Activated CD8-positive, alpha-beta memory T cell treated with anti-CD3 and anti-CD28 coated beads for 1 hour (primary cell): ENCODE data around the gene CSTF1.
A peak's percentile ranks its signal among the peaks of the same experiment; 100 is the strongest.

Source experiments
- DNase-seq, 2 donors: peaks; one replicate each; pipeline ENCODE4 v3.0.0-alpha.2; 2020; ENCODE audit warnings: low read depth in 1 of 2; ENCODE audit errors: extremely low read depth in 1 of 2

Gene CSTF1

GRCh38 chr20:56426926-56427325, 34.5 kb downstream of the CSTF1 start:
- no peak for DNase-seq

DNA sequence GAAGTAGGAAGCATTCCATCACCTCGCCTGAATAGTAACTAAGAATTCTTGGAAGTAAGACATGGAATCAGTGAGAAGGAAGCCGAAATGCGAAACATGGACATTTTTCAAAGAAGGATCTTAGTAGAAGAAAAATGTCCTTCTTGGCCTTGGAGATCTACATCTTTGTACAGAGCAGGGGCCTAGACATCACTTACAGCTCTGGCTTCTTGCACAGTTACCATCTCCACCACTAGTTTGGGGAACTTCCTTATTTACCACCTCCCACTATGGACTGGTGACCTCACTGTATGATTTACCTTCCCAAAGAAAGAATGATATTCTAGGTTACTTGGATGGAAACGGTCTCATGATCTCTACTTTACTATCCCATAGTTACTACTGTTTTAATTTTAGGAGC, 35.4 kb downstream of the CSTF1 start:
- no peak for DNase-seq

DNA sequence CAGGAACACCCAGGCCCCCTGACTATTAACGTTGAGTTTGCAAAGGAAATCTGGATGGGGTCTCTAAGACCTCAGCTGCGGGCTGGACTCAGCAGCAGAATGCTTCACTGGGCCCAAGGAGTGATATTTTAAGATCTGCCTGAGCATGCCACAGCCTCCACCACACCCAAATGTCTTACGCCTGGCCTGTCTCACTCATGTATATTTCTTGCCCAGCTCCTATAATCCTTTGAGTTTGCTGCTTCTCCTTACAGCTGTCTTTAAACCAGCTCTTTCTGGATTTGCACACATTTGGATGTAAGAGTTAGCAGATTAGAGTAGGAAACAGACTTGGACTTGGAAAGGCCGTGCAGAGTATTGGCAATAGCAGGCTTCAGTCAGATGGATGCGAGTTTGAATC, 36.0 kb downstream of the CSTF1 start:
- no peak for DNase-seq

- DNase-seq: no peak
These were observed 36.4 kb downstream of the CSTF1 start for GRCh38 chr20:56428881-56429280.

DNA sequence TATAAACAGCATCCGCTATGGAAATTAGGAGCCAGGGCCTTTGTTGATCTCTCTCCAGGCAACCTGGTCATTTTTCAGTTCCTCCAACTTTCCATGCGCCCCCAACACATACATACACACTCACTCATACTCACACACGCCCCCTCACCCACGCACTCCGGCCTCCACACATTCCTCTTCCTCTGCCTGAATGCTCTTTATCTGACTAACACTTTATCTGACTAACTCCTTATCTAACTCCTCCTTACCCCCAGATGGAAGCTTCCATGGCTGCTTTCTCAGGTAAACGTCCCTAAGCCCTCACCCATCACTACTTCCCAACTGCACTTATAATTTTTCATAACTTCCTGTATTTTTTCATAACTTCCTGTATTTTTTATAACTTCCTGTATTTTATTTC, 37.1 kb downstream of the CSTF1 start:
- DNase-seq: no peak

DNA sequence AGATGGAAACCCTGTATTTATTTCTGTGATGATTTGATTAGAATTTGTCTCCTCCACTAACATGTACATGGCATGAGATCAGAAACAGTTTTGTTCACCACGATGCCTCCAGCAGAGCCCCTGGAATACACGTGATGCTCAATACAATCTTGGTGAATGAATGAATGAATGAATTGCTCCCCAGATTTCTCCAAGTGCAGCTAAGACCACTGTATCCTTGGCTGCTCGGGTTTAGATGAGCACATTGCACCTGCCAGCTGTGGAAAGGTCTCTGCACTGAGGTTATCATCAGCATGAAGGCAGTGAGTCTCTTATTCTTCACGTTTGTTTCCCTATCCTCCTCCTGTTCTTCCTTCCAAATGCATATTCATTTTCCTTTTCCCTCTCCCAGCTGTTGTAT, 37.5 kb downstream of the CSTF1 start:
- DNase-seq: no peak

DNA sequence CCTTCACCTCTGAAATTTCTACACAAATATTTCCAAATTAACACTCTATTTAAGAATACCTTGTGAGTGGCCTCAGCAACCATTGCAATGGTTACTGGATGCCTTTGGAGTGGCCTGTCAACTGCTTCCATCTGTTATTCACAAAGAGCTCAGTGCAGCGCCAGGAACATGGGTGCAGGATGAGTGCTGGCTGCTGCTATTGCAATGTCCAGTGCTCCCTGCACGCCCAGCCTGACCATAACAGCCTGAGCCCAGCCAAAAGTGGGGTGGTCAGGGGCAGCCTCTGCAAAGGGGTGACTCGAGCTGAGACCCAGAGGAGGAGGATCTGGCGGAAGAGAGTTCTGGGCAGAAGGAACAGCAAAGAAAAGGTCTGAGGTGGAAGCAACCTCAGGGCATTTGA, 38.0 kb downstream of the CSTF1 start:
- no peak for DNase-seq

GRCh38 chr20:56430957-56431356, 38.5 kb downstream of the CSTF1 start:
- DNase-seq: no peak

- DNase-seq: no peak
These were observed 39.0 kb downstream of the CSTF1 start for GRCh38 chr20:56431471-56431870.

GRCh38 chr20:56433221-56433879, 40.9 kb downstream of the CSTF1 start:
- no peak for DNase-seq

DNA sequence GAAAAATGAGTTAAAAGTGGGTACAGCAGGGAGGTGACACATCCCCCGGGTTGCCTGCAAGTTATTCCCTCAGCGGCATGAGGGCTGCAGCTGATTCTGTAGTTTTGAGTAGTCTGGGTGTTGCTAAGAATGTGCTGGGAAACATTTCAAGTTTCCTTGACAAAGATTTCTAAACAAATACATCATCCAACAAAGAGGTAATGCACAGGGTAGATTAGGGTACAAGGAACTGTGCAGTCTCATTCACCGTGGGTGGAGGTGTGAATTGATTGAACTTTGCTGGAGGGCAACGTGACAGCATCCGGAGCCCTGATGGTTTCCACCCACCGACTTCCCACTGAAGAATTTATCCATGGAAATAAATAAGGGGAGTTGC, 41.4 kb downstream of the CSTF1 start:
- no peak for DNase-seq

DNA sequence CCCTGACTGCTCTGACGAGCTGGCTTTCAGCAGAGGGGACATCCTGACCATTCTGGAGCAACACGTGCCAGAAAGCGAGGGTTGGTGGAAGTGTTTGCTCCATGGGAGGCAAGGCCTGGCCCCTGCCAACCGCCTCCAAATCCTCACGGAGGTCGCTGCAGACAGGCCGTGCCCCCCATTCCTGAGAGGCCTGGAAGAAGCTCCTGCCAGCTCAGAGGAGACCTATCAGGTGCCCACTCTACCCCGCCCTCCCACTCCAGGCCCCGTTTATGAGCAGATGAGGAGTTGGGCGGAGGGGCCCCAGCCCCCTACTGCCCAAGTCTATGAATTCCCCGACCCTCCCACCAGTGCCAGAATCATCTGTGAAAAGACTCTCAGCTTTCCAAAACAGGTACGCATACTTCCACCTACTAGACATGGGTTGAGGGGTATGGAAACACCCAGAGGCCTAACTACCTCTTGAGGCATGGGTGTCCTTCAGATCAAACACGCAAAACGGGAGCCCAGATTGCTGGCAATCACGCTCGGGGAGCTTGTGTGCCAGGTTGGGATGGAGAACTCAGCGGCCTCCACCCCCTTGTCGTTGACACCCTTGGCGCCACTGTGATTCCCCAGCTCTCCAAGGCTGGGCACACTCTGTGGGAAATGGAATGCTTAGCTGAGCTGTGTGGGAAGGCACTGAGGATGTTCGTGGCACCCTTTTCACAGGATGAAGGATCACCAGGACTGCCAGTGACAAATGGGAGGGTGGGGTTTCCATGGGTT, 44.9 kb downstream of the CSTF1 start:
- DNase-seq: no peak

GRCh38 chr20:56438284-56438683, 45.8 kb downstream of the CSTF1 start:
- no peak for DNase-seq

- no peak for DNase-seq
These were observed 47.4 kb downstream of the CSTF1 start for GRCh38 chr20:56439771-56440291.

DNA sequence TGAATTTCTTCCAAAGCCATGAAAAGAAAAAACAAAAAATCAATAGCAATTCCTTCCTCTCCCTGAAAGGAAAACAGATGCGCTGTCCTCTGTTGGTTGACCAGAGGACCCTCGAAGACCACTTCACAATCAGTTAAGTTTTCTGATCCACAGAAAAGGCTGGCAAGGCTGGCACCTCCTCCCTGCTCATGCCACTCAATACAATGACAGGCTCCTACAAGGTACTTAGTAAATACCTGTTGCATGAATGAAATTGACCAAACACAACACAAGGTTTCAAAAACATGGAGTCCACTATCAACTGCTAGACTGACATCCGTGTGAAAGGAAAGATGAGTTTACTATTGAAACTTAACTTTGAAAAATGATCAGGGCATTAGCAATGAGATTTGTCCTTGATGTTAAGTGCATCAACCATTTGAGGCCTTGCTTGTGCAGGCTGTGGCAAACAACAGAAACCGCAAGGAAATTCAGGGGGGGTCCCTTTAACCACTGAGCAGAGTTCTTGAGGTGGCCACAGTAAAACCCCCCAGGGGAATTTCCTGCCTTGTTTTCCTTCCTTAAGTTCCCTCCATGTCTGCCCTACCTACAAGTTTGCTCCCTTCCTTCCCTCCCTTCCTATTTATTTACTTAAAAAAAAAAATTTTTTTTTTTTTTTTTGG, 48.0 kb downstream of the CSTF1 start:
- DNase-seq: peak in 1 of 2 donors; percentile 28

- DNase-seq: no peak
These were observed 50.2 kb downstream of the CSTF1 start for GRCh38 chr20:56442389-56443365.

- no peak for DNase-seq
These were observed 51.5 kb downstream of the CSTF1 start for GRCh38 chr20:56443654-56444540.

GRCh38 chr20:56445130-56445529, 52.7 kb downstream of the CSTF1 start:
- no peak for DNase-seq

DNA sequence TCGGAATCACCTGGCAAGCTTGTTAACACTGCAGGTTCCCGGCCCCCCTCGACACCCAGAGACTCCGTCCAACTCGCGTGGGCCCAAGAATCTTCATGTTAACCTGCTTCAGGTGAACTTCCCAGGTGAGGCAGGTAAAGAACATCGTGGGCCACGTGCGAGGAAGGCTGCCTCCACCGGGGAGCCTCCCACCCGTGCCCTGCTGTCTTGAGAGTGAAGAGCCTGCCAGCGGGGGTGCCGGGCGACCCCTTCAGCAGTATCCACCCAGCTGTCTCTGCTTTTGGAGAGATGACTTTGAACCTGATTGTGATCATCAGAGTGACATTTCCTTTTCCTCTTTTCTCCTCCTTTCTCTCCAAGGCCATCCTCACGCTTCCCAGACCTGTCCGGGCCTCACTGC, 53.1 kb downstream of the CSTF1 start:
- DNase-seq: no peak

- DNase-seq: no peak
These were observed 54.8 kb downstream of the CSTF1 start for GRCh38 chr20:56447227-56447626.
